Measurements from ENCODE around the gene BRF1. TPM values are rescaled to one million over a fixed set of nuclear protein-coding genes. Genes with fewer than 3 reads are reported as not detected.

BRF1 gene
- total and polyA plus RNA-seq, 3 donors from 2014 or later = 30.3 to 112 (median 95.3) TPM

DNA sequence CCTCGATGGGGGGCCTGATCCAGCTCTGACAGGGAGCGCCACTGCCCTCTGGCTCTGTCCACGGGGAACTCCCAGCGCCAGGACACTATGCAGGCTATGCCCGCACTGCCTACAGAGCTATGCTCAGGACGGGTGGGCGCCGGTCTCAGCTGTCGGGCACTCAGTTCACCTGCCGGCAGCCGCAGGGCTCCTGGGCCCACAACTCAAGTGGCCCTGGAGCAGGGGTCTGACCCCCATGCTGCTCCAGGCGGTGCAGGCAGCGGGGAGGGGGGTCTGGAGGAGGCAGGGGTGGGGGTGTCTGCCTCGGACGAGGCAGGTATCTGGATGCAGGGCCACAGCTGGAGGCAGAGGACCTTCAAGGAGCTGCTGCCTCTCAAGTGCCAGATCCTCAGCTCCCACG is 91.2 kb downstream of the BRF1 start:
- Histone ChIP-seq H3K4me1 (peaks cover 7% of the 10 kb centered on the region), H3K27ac (no peak overlapping the region), H3K4me3 (no peak overlapping the region), H3K36me3 (ENCODE audit: low read depth, missing control alignments) (no peaks in the 10 kb centered on the region), H3K9me3 (no peaks in the 10 kb centered on the region), H3K27me3 (no peaks in the 10 kb centered on the region)
- intact Hi-C loops (cut with DNase I; ENCODE audit: low total_unique reads) = loop anchor here (10.0 kb wide), 1 partner anchor 75 kb away; no protein-coding TSS in a partner anchor
- WGBS, 2 donors = 91% methylated on average over 16 of the region's 16 CpGs; no CpG with 5 or more reads in 1 of the 2 donors
- TF ChIP-seq CTCF (IDR thresholded peaks at IDR 0.05) = no peak
- TF ChIP-seq POLR2A (IDR thresholded peaks at IDR 0.05) = no peak
- no peak for DNase-seq

GRCh38 chr14:105209091-105209490 is 91.7 kb downstream of the BRF1 start:
- peaks cover 7% of the 10 kb centered on the region for H3K4me1 ChIP-seq
- 81 to 95% methylated on average over 7 to 8 of the region's 8 CpGs for WGBS, 2 donors
- H3K27me3 ChIP-seq = no peaks in the 10 kb centered on the region
- H3K36me3 ChIP-seq (ENCODE audit: low read depth, missing control alignments) = no peaks in the 10 kb centered on the region
- H3K27ac ChIP-seq = no peak overlapping the region
- intact Hi-C loops (cut with DNase I; ENCODE audit: low total_unique reads) = loop anchor here (10.0 kb wide), 1 partner anchor 76 kb away; no protein-coding TSS in a partner anchor
- no peaks in the 10 kb centered on the region for H3K9me3 ChIP-seq
- DNase-seq = no peak
- H3K4me3 ChIP-seq = no peak overlapping the region
- TF ChIP-seq CTCF (IDR thresholded peaks at IDR 0.05) (no peak), POLR2A (IDR thresholded peaks at IDR 0.05) (no peak)

DNA sequence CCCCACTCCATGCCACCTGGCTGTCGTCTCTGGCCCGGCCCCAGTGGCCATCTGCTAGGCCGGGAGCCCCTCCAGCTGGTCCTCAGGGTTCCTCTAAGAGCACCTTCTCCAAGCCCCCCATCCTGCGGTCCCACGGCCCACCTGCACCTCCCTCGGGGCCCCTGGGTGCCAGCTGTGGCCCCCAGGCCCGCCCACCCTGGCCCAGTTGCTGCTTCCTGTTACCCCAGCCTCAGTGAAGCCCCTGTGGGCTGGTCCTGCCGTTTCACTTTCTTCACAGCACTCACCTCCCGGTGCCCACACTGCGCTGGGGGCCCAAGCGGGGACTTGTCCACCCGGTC is 92.1 kb downstream of the BRF1 start:
- no peak for DNase-seq
- H3K9me3 ChIP-seq = no peaks in the 10 kb centered on the region
- no peak overlapping the region for H3K27ac ChIP-seq
- no peak overlapping the region for H3K4me3 ChIP-seq
- WGBS, 2 donors = 91 to 94% methylated on average over 10 to 12 of the region's 12 CpGs
- intact Hi-C loops (cut with DNase I; ENCODE audit: low total_unique reads) = loop anchor here (10.0 kb wide), 1 partner anchor 76 kb away; no protein-coding TSS in a partner anchor
- TF ChIP-seq CTCF (IDR thresholded peaks at IDR 0.05) = no peak
- no peak for TF ChIP-seq POLR2A (IDR thresholded peaks at IDR 0.05)
- no peaks in the 10 kb centered on the region for H3K36me3 ChIP-seq (ENCODE audit: low read depth, missing control alignments)
- H3K27me3 ChIP-seq = no peaks in the 10 kb centered on the region
- H3K4me1 ChIP-seq = peaks cover 7% of the 10 kb centered on the region

DNA sequence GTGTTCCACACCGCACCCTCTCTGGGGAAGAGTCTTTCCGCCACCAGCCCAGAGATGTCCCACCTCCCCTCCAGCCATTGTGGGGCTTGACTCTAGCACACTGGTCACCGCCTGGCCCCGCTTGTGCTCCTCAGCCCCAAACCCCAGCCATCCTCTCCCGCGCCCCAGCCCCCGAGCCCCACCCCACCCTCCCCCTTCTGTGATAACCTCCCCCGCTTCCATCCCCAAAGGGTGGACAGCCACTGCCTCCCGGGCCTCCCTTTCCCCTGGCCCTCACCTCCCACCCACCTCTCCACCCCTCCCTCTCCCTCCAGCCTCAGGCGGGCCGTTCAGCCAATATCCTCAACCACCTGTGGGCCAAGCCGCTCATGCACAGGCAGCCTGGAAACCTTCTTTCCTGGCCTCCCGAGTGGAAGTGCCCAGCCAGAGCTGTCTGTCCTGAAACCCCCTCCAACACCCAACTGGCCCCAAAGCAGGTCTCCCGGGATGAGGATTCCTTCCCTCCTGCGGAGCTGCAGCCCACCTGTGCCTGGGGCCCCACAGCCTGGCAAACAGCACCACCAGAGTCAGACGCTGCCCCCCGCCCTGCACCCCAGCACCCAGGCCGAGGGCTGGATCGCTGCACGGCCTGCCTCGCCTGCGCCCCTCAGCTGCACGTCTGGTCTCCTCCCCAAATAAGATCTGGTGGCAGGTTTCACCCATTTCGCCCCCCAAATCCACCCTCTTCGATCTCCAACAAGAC is 92.6 kb downstream of the BRF1 start:
- no peak for TF ChIP-seq CTCF (IDR thresholded peaks at IDR 0.05)
- no peak for TF ChIP-seq POLR2A (IDR thresholded peaks at IDR 0.05)
- Histone ChIP-seq H3K27ac (no peak overlapping the region), H3K27me3 (no peaks in the 10 kb centered on the region), H3K4me1 (peaks cover 8% of the 10 kb centered on the region), H3K9me3 (no peaks in the 10 kb centered on the region), H3K4me3 (no peak overlapping the region), H3K36me3 (ENCODE audit: low read depth, missing control alignments) (no peaks in the 10 kb centered on the region)
- intact Hi-C loops (cut with DNase I; ENCODE audit: low total_unique reads) = loop anchor here (10.0 kb wide), 1 partner anchor 77 kb away; no protein-coding TSS in a partner anchor
- no peak for DNase-seq
- WGBS, 2 donors = 90% methylated on average over 20 to 25 of the region's 25 CpGs

All from testis (tissue), 3 donors.